NCI-H460 (cell line): ENCODE results near the gene UBE2E2. TPM values are rescaled to one million over a fixed set of nuclear protein-coding genes. Genes with fewer than 3 reads are reported as not detected.

Experiments
- DNase-seq: peaks from one replicate; pipeline ENCODE4 v3.0.0-alpha.2; 2016; ENCODE audit warnings: low read depth; ENCODE audit errors: extremely low read depth
- total RNA-seq: library from RNA; depleted of rRNA; stranded (reverse); fragments of >200 nt; shearing (Covaris generic); gene quantifications from 2 replicates; pipeline ENCODE4 v1.2.3, GENCODE V29; 2014

Gene UBE2E2
- total RNA-seq, 1 experiment from 2014 or later: 35.5 TPM

DNA sequence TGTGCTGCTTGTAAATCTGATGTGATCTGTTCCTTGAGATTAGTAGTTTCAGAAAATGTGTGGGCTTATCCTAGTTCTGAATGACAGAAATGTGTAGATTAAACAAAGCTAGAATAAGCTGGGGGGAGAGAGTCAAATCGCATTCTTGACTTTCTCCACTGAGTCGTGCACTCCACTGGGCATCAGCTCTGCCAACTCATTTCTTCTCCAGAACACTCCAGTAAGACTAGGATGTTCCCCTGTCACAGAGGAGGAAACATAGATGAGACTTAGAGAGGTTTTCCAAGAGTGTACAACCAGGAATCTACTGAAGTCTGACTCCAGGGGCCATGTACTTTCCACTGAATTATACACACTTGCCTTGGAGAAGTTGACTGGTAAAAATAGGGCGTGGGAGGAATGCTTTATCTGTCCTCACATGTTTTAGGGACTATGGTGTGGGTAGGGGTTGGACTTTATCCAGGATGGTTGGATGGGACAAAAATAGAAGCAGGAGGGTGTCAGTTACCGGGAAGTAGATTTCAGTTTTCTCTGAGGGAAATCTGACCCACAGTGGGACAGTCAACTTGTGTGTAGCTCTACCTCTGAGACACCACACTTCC lies 298.2 kb downstream of the UBE2E2 start:
- DNase-seq: no peak

- no peak for DNase-seq
Observed at GRCh38 chr3:23508464-23508863, 305.3 kb downstream of the UBE2E2 start.

- no peak for DNase-seq
Observed at GRCh38 chr3:23518441-23518840, 315.3 kb downstream of the UBE2E2 start.

- DNase-seq: no peak
Observed at GRCh38 chr3:23519314-23520208, 316.4 kb downstream of the UBE2E2 start.

GRCh38 chr3:23527326-23527725 lies 324.2 kb downstream of the UBE2E2 start:
- DNase-seq: no peak

DNA sequence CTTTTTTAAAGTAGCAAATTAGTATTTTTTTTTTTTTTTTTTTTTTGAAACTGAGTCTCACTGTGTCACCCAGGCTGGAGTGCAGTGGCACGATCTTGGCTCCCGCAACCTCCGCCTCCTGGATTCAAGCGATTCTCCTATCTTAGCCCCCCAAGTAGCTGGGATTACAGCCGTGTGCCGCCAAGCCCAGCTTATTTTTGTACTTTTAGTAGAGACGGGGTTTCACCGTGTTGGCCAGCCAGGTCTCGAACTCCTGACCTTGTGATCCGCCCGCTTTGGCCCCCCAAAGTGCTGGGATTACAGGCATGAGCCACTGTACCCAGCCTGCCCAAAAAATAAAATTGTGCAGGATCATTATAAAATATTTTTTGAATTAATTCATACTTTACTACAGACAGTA lies 330.5 kb downstream of the UBE2E2 start:
- no peak for DNase-seq

DNA sequence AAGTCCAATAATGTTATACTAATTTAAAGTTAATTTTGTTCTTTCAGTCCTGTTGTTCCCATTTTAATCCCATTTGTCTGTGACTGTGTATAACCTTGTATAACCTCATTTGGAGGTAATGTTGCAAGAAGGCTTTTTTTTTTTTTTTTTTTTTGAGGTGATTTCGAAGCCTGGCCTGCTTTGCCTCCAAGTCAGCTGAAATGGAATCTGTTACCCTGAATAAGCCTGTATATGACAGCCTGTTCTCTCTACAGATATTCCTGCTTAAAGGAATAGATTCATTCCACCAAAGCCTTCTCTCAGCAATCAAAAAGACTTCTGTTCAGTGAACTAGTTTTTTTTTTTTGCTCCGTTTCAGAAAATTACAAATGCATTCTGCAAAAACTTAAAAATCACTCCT lies 330.9 kb downstream of the UBE2E2 start:
- DNase-seq: no peak

DNA sequence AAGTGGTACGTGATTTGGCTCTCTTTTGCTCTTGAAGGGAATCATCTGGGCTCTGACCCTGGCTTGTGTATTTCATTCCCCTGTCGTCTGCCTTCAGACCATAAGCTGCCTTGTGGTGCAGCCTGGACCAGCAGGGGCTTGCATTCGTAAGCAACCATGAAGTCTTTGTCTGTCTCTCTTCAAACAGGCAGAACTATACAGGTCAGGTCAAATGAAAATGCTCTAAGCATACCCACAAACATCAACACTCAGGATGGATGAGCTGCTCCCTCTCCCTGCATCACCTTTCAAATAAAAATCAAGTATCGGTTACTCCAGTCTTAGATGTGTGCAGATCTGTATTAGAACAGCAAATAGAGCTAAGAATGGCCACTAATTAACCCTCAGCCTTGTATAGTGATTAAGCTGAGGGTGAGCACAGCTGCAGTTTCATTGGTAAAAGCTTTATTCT lies 334.0 kb downstream of the UBE2E2 start:
- no peak for DNase-seq

- no peak for DNase-seq
Observed at GRCh38 chr3:23539185-23539584, 336.1 kb downstream of the UBE2E2 start.

- DNase-seq: no peak
Observed at GRCh38 chr3:23540600-23540999, 337.5 kb downstream of the UBE2E2 start.

DNA sequence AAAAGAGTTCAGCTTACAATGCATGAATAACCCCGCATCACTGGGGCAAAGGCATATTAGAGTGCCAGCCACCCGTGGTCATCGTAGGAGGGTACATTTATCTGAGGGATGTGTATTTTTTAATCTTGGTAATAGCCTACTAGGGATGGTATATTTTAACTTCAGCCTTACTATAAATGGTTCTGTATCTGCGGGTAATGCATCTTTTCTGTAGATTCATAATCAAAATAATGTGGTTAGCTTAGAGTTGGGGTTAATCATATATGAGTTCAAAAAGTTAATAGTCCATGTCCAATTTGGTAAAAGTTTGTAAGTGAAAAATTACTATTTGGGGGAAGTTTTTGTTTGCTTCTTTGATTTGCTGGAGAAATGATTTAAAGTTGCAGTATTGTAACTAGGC lies 339.0 kb downstream of the UBE2E2 start:
- no peak for DNase-seq

DNA sequence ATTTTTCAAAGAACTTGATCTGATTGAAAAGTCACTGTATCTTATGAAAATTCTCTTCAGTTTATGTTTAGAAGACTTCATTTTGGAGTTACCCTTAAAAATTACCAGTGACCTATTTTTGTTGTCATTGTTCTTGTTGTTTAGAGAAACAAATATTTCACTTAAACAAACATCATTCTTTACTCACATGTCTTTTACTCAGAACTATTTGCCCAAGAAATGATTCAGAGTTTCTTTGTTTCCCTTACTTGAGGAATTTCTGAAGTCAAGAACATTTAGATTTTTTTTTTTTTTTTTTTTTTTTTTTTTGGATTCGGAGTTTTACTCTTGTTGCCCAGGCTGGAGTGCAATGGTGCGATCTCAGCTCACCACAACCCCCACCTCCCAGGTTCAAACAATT lies 343.1 kb downstream of the UBE2E2 start:
- no peak for DNase-seq

DNA sequence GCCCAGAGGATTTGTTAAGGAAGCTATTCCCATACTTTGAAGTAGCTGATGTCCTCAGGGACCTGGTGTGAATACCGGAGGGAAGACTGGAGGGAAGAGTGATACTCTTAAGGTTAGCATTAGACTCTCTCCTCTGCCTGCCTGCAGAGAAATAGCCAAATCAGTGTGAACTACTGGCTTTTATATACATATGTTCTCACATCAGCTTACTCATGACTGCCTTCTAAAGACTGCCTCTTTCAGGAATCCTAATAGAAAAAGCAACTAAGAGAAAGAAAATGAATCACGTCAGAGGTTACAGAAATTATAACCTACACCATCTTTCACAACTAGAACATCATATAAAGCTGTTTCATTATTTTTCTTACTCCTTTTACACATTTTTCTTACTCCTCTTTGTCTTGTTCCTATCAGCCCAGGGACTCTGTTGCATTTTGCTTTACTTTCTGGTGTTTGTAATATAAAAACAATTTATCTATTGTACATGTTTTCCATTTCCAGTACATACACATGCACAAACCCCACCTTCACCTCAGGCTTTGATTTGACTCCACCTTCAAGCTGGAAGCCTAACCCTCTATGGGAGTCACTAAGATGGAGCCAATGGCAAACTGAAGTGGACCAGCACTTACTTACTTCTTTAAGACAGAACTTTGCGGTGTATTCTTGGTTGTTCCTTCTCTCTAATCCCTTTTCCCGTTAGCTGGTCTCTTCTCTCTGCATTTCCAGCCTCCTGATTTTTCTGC lies 345.0 kb downstream of the UBE2E2 start:
- no peak for DNase-seq

DNA sequence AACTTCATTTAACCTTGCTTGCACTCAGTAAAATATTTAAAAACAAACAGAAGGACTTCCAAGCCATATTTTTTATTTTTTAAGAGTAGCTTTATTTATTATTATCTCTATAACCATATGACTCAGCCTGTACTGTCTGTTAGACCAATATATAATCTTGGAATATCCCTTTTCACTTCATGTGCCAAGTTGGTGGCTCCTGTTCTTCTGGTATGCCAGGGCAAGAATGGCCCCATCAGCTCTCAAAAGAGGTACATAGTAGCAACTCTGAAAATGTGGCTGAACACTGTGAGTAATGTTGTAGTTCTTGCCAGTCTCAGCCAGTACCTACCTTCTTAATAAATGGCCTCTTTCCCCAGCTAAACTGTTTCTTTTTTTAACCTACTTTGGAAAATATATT lies 345.6 kb downstream of the UBE2E2 start:
- no peak for DNase-seq

DNA sequence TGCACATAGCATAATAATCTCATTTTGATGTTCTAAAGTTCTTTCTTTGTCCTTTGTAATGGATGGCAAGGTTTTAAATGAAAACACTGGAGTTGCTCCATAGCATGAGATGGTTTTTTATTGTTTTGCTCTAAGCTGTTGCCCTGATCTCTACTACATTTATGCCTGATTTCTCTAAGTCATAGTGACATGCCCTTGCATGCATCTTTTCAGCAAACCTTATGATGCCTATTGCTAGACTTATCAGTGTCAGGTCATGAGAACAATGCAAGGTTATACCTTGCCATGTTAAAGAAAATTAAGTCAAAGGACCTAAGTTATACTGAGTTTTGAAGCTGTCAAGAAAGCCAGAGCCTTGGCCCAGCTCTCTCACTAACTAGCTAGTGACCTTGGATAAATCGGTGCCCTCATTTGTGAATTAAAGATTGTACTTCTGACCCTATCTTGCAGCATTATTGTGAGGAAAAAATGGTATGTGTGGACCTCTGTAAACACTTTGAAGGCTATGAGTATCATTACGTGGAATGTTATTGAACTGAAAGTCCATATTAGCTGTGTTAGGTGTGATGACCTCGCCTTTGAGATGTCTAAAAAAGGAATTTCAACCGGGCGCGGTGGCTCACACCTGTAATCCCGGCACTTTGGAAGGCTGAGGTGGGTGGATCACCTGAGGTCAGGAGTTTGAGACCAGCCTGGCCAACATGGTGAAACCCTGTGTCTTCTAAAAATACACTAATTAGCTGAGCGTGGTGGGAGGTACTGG lies 346.2 kb downstream of the UBE2E2 start:
- no peak for DNase-seq

DNA sequence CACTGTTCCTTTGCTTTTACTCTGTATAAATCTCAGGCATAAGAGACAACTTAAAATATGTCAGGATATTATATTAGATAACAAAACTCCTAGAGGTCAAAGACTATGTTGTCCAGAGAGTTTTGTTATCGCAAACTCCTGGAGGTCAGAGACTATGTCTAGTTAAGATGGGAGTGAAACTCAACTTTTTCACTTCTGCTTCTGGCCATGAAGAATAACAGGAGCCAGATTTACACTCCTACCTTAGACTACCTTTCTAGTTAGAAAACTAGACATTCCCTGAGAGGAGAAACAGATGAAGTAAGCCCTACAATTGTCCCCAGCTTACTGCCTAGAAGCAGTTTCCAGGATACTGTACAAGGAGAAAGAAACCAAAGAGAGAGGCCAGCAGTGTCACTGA lies 347.3 kb downstream of the UBE2E2 start:
- no peak for DNase-seq

DNA sequence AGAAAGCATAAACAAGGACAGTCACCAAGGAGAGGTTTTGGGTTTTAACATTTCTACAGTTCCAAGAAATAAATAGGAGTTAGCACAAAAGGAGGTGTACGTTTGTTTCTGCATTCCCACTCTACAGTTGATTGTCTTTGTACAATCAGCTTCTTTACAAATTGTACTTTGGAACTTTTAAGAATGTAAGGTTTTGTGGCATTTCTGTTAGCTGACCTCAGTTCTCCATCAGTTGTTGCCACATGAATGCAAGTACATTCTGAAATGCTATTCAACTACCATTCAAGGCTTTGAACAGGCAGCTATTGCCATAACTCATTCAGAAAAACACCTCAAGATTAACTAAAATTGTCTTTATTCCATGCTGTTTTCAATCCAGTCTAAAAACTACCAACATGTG lies 349.4 kb downstream of the UBE2E2 start:
- DNase-seq: no peak

GRCh38 chr3:23553353-23553752 lies 350.2 kb downstream of the UBE2E2 start:
- DNase-seq: no peak

DNA sequence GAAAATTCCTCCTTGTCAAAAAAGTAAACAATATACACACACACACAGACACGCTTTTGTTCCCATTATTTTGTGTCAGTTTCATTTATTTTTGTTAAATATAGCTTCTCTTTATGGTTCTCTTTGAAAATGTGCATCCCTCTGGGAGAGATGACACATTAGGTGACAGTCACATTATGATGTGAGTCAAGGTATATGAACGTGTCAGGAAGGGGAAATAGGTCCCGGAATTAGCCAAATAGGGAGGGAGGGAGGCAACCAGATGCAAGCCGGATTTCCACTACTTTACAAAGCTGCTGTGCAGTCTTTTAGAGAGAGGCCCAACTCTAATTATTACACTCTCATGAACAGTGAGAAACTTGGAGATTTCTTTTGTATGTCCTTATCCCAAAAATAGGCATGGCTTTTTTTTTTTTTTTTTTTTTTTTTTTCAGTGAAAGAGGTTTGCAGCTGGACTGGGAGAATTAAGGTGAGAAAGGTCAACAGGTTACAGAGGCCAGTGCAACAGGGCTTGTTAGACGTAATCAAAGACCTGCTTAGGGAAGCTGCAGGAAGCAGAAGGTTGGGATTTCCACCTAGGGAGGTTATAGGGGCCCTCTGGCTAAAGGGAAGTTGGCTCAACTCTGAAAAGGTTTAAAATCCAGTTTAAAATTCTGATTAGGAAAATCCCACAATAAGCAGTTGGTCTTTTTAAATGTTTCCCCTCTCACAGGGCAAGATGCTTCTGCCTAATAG lies 362.1 kb downstream of the UBE2E2 start:
- DNase-seq: no peak

DNA sequence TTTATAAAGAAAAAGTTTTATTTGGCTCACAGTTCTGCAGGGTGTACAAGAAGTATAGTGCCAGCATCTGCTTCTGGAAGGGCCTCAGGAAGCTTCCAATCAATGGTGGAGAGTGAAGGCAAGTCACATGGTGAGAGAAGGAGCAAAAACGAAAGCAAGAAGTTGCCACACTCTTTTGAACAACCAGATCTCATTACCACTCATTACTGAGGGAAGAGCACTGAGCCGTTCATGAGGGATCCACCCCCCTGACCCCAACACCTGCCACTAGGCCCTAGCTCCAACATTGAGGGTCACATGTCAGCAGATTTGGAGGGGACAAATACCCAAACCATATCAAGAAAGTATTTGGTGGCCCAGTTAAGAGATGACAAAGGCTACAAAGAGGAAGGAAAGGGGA lies 363.4 kb downstream of the UBE2E2 start:
- no peak for DNase-seq
